Measurements from ENCODE around the gene CBLB.

GRCh38 chr3:105863608-105864007, 5.2 kb downstream of the CBLB start:
- no peak for TF ChIP-seq REST (IDR thresholded peaks at IDR 0.05)
- no peak for TF ChIP-seq RAD21 (IDR thresholded peaks at IDR 0.05)
- TF ChIP-seq ATF3 (IDR thresholded peaks at IDR 0.05): no peak
- TF ChIP-seq CTCF (IDR thresholded peaks at IDR 0.05; ENCODE audit: low read depth, low read length, missing input control): no peak
- TF ChIP-seq JUND (IDR thresholded peaks at IDR 0.05): no peak
- TF ChIP-seq NR2F2 (IDR thresholded peaks at IDR 0.05): no peak
- no peak for TF ChIP-seq RXRA (IDR thresholded peaks at IDR 0.05)
- TF ChIP-seq SP1 (IDR thresholded peaks at IDR 0.05): no peak
- no peak for TF ChIP-seq FOXA1 (IDR thresholded peaks at IDR 0.05)
- no peak for TF ChIP-seq ZBTB33 (IDR thresholded peaks at IDR 0.05)
